DMS 273 (cell line): ENCODE measurements around the gene PTCH2.

Experiments
- DNase-seq: peaks from one replicate; lab custom pipeline; 2025; ENCODE audit not compliant: unreplicated experiment; lab: John Stamatoyannopoulos, UW

The PTCH2 gene

GRCh38 chr1:44842862-44843655 is at the start of gene PTCH2:
PTCH2 (minus strand) TSS chr1:44843253; CDS start chr1:44842932, 321 bp downstream.
- peak; percentile 93 for DNase-seq

- DNase-seq = peak; percentile 10
Observed at GRCh38 chr1:44890007-44890406, 47.0 kb upstream of the PTCH2 start.

GRCh38 chr1:44885406-44885805 is 42.4 kb upstream of the PTCH2 start:
- no peak for DNase-seq

- DNase-seq = no peak
Observed at GRCh38 chr1:44884746-44885145, 41.7 kb upstream of the PTCH2 start.

- peak; percentile 15 for DNase-seq
Observed at GRCh38 chr1:44881011-44881632, 38.1 kb upstream of the PTCH2 start.

GRCh38 chr1:44874155-44874554 is 31.1 kb upstream of the PTCH2 start:
- no peak for DNase-seq

GRCh38 chr1:44870096-44870495 is 27.0 kb upstream of the PTCH2 start:
- DNase-seq = no peak

GRCh38 chr1:44867801-44868200 is 24.7 kb upstream of the PTCH2 start:
- no peak for DNase-seq

GRCh38 chr1:44862829-44863401 is 19.9 kb upstream of the PTCH2 start:
- no peak for DNase-seq

- DNase-seq = no peak
Observed at GRCh38 chr1:44860891-44861425, 17.9 kb upstream of the PTCH2 start.

- DNase-seq = no peak
Observed at GRCh38 chr1:44860331-44860730, 17.3 kb upstream of the PTCH2 start.

- DNase-seq = no peak
Observed at GRCh38 chr1:44857446-44857845, 14.4 kb upstream of the PTCH2 start.

- DNase-seq = no peak
Observed at GRCh38 chr1:44855742-44856141, 12.7 kb upstream of the PTCH2 start.

GRCh38 chr1:44854970-44855369 is 11.9 kb upstream of the PTCH2 start:
- no peak for DNase-seq

- DNase-seq = no peak
Observed at GRCh38 chr1:44853201-44853600, 10.1 kb upstream of the PTCH2 start.

GRCh38 chr1:44851308-44851707 is 8.3 kb upstream of the PTCH2 start:
- DNase-seq = no peak

GRCh38 chr1:44849575-44850132 is 6.6 kb upstream of the PTCH2 start:
- DNase-seq = no peak

- DNase-seq = peak; percentile 48
Observed at GRCh38 chr1:44848456-44849181, 5.6 kb upstream of the PTCH2 start.

GRCh38 chr1:44847845-44848244 is 4.8 kb upstream of the PTCH2 start:
- DNase-seq = no peak

- no peak for DNase-seq
Observed at GRCh38 chr1:44846985-44847384, 3.9 kb upstream of the PTCH2 start.

GRCh38 chr1:44842486-44842861 is 579 bp downstream of the PTCH2 start:
- peak; percentile 51 for DNase-seq
